Pancreas (tissue), 10 donors: Measurements from ENCODE around the gene UFD1. TPM values are rescaled to one million over a fixed set of nuclear protein-coding genes. Genes with fewer than 3 reads are reported as not detected.

Experiments used
- ATAC-seq, 4 donors: fragments of 200-7000 bp; cut with Tn5 transposase; one replicate each; pipeline versions ENCODE4 v1.8.0 to v1.9.1; 2020; ENCODE audit warnings: mild to moderate bottlenecking in 4 of 4, moderate library complexity in 4 of 4
- DNase-seq, 6 donors: peaks; one replicate each; pipeline ENCODE4 v3.0.0-alpha.2; 2020
- FAIRE-seq: peaks from 2 replicates; lab custom pipeline; 2012; peaks lifted over from hg19 to GRCh38; lab: Jason Lieb, UNC
- H3K27ac ChIP-seq, 4 donors: fragments of 200-600 bp; sonication (generic); 1 replicate in 3 of 4; 2 replicates in 1 of 4; pipeline versions ENCODE4 v1.5.0 to v1.8.0; 2020
- H3K27me3 ChIP-seq, 4 donors: fragments of 200-600 bp; one replicate each; pipeline ENCODE4 v1.8.0; 2021
- H3K36me3 ChIP-seq, 3 donors: fragments of 200-600 bp; sonication (generic) in 1 of 3; one replicate each; pipeline versions ENCODE4 v1.5.0 to v1.8.0; 2020 to 2021
- H3K4me1 ChIP-seq, 3 donors: fragments of 200-600 bp; one replicate each; pipeline ENCODE4 v1.8.0; 2021
- H3K4me3 ChIP-seq, 4 donors: fragments of 200-600 bp; sonication (generic) in 2 of 4; one replicate each; pipeline versions ENCODE4 v1.5.0 to v1.8.0; 2020 to 2021
- H3K9me3 ChIP-seq, 4 donors: fragments of 200-600 bp; one replicate each; pipeline ENCODE4 v1.8.0; 2021
- CTCF ChIP-seq, 4 donors: fragments of 200-600 bp; sonication (generic) in 3 of 4; IDR thresholded peaks; one replicate each; pipeline versions ENCODE4 v1.5.0 to v1.8.0; 2021; ENCODE audit warnings: antibody characterized with exemption in 4 of 4
- WGBS, 2 donors: extraction: QIAGEN DNeasy Blood & Tissue Kit; methylation state at CpG; one replicate each; pipeline ENCODE4 v1.1.7; 2013; 5-methylcytosine and 5-hydroxymethylcytosine counted together
- intact Hi-C, 3 donors: fragments of 100-400 bp; cut with DNase I; formaldehyde crosslinking; loops; one replicate each; pipeline versions ENCODE4 v1.11.1 to v1.14.2; 2022
- polyA plus RNA-seq, 2 donors: library from polyadenylated mRNA; stranded (reverse); fragments of 200-250 nt; gene quantifications; one replicate each; pipeline ENCODE4 v1.2.3, GENCODE V29; 2013
- total RNA-seq, 6 donors: library from RNA; stranded (reverse); fragmentation: NEBNext Ultra II Directional in 4 of 6; extraction: Animal tissue kit (Norgen Biotek cat#: 25700) in 4 of 6; gene quantifications; one replicate each; pipeline versions ENCODE4 v1.2.1 to v1.2.4, GENCODE V29; 2021 to 2023
- donor health status: healthy with polysubstance abuse.
- donor health status: DM: no; HTN: no; CAD: no; lungs with moderate emphysema.
- donor health status: DM: no; HTN: no; CAD: no.
- donor health status: control.
- donor health status: control.
- donor health status: Bipolar disorder and iron deficiency.
- donor health status: DM: yes; HTN: yes; CAD: no.
- donor health status: DM: no; HTN: no; CAD: no.
- donor health status: DM: no; HTN: no; CAD: no.
- donor health status: DM: yes; HTN: yes; CAD: no.

UFD1 gene
- total and polyA plus RNA-seq, 8 donors, result 14.2 to 37.9 (median 23.5) TPM

GRCh38 chr22:19405652-19406051 is 73.3 kb downstream of the UFD1 start:
- no peaks in the 10 kb centered on the region for H3K9me3 ChIP-seq
- ATAC-seq (peak in 3 of 4 donors; percentile 22 to 33 (median 30)), FAIRE-seq (no peak), DNase-seq (no peak)
- H3K4me1 ChIP-seq, result peaks cover 0 to 6% (median 0%) of the 10 kb centered on the region in 3 donors
- H3K36me3 ChIP-seq, result peaks cover 0 to 6% (median 0%) of the 10 kb centered on the region in 3 donors
- H3K4me3 ChIP-seq, result no peak overlapping the region
- no peaks in the 10 kb centered on the region for H3K27me3 ChIP-seq
- TF ChIP-seq CTCF (IDR thresholded peaks at IDR 0.05), result no peak
- intact Hi-C loops, result no loop called here
- H3K27ac ChIP-seq, result no peak overlapping the region
- WGBS, 2 donors, result 69 to 71% methylated on average over 8 of the region's 8 CpGs

GRCh38 chr22:19405133-19405532 is 73.9 kb downstream of the UFD1 start:
- FAIRE-seq (no peak), DNase-seq (no peak), ATAC-seq (peak; percentile 32 to 81 (median 66))
- Histone ChIP-seq H3K27me3 (no peaks in the 10 kb centered on the region), H3K4me3 (no peak overlapping the region), H3K4me1 (peaks cover 0 to 6% (median 0%) of the 10 kb centered on the region in 3 donors), H3K27ac (no peak overlapping the region), H3K9me3 (no peaks in the 10 kb centered on the region), H3K36me3 (peaks cover 0 to 6% (median 0%) of the 10 kb centered on the region in 3 donors)
- no peak for TF ChIP-seq CTCF (IDR thresholded peaks at IDR 0.05)
- WGBS, 2 donors, result 36 to 40% methylated on average over 4 of the region's 4 CpGs
- intact Hi-C loops, result no loop called here

- Histone ChIP-seq H3K9me3 (no peaks in the 10 kb centered on the region), H3K27ac (no peak overlapping the region), H3K4me1 (peaks cover 0 to 6% (median 0%) of the 10 kb centered on the region in 3 donors), H3K36me3 (peaks cover 0 to 6% (median 0%) of the 10 kb centered on the region in 3 donors), H3K27me3 (no peaks in the 10 kb centered on the region), H3K4me3 (no peak overlapping the region)
- ATAC-seq (no peak), FAIRE-seq (no peak), DNase-seq (no peak)
- intact Hi-C loops, result no loop called here
- WGBS, 2 donors, result 83 to 86% methylated on average over 3 of the region's 3 CpGs
- no peak for TF ChIP-seq CTCF (IDR thresholded peaks at IDR 0.05)
Measured at GRCh38 chr22:19404676-19405075, 74.3 kb downstream of the UFD1 start.

GRCh38 chr22:19402642-19403191 is 76.3 kb downstream of the UFD1 start:
- 97% methylated on average over 4 of the region's 4 CpGs for WGBS, 2 donors
- no peaks in the 10 kb centered on the region for H3K9me3 ChIP-seq
- DNase-seq (no peak), ATAC-seq (no peak), FAIRE-seq (no peak)
- intact Hi-C loops, result no loop called here
- H3K4me1 ChIP-seq, result peaks cover 0 to 6% (median 0%) of the 10 kb centered on the region in 3 donors
- no peak for TF ChIP-seq CTCF (IDR thresholded peaks at IDR 0.05)
- H3K4me3 ChIP-seq, result no peak overlapping the region
- H3K27ac ChIP-seq, result no peak overlapping the region
- no peaks in the 10 kb centered on the region for H3K27me3 ChIP-seq
- H3K36me3 ChIP-seq, result peaks cover 0 to 13% (median 0%) of the 10 kb centered on the region in 3 donors

GRCh38 chr22:19401483-19401882 is 77.5 kb downstream of the UFD1 start:
- DNase-seq (no peak), FAIRE-seq (no peak), ATAC-seq (no peak)
- H3K9me3 ChIP-seq, result no peaks in the 10 kb centered on the region
- WGBS, 2 donors, result 95% methylated on average over 4 of the region's 4 CpGs
- H3K4me1 ChIP-seq, result peaks cover 0 to 6% (median 0%) of the 10 kb centered on the region in 3 donors
- H3K27me3 ChIP-seq, result no peaks in the 10 kb centered on the region
- intact Hi-C loops, result no loop called here
- TF ChIP-seq CTCF (IDR thresholded peaks at IDR 0.05), result no peak
- no peak overlapping the region for H3K27ac ChIP-seq
- no peak overlapping the region for H3K4me3 ChIP-seq
- H3K36me3 ChIP-seq, result peaks cover 0 to 16% (median 0%) of the 10 kb centered on the region in 3 donors
